Measurements from ENCODE around the gene SH3RF2. TPM values are rescaled to one million over a fixed set of nuclear protein-coding genes. Genes with fewer than 3 reads are reported as not detected.

Gene SH3RF2
- total RNA-seq, 1 donor: under 0.01 TPM

DNA sequence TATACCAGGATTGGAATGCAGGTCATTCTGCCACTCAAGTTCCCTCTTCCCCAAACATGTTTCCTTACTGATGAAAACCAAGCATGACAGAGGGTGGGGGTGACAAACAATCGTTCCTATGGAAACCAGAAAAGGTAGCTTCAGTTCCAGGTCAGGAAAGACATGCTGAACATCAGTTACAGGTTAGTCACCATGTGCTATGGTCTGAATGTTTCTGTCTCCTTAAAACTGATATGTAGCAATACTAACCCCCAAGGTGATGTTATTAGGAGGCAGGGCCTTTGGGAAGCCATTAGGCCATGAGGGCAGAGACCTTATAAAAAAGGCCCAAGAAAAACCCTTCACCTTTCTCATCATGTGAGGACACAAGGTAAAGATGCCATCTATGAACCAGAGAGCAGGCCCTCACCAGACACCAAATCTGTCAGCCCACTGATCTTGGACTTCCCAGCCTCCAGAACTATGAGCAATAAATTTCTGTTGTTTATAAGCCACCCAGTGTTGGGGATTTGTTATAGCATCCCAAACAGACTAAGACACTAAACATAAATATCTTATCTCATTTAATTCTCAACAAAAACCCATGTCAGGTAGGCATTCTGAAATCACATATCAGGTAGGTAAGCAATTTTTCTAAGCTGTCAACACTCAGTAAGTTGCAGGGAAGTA is 15.7 kb upstream of the SH3RF2 start:
- no peak for DNase-seq (ENCODE audit: low read depth in 2 of 3, low spot score in 2 of 3)

DNA sequence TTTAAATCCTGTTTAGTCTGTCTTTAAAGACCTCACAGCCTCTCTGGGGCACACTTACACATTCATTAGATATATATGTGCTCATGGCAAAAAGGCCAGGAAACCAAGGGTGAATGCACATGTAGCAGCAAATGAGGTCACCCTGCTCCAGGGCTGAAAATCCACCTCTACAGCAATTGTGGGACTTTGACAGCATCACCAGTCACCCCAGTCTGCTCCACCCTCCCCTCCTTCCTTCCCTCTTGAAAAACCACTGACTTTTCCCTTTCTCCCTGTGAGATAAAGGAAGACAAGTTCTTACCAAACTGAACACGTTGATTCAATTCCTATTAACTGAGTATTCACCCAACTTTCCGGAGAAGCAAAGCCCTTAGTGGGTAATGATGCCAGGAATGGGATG is 15.2 kb upstream of the SH3RF2 start:
- no peak for DNase-seq (ENCODE audit: low read depth in 2 of 3, low spot score in 2 of 3)

- DNase-seq (ENCODE audit: low read depth in 2 of 3, low spot score in 2 of 3): no peak
Measured at GRCh38 chr5:145922059-145922458, 14.3 kb upstream of the SH3RF2 start.

DNA sequence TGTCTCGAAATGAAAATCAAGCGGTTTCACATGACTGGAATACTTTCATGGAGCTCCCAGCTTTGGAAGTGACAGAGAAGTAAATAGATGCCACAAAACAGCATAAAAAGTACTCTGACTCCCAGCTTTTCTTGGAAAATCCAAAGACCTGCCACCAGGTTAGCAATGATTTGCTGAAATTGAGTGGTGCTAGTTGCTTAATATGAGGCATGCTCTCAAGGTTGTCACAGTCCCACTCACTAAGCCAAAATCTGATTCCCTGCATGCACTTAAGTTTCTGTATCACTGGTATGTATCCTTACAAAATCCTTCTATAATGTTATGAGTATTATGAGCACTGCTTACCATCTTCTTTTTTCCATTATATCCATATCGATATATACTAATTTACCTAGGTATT is 13.0 kb upstream of the SH3RF2 start:
- no peak for DNase-seq (ENCODE audit: low read depth in 2 of 3, low spot score in 2 of 3)

DNA sequence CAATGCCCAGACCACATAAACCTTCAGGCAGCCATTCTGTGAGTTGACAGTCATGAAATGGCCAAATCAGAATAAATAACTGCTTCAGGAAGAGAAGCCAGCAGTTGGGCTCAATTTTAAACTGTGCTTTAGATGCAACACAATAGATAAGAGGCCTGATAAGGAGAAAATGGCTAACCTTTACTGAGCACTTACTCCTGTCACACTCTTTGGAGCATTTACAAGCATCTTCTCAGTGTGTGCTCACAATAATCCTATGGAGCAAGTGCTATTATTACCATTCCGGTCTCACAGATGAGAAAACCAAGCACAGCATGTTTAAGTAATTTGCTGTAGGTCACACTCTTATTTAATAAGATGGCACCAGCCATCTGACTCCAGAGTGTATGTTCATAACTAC is 11.5 kb upstream of the SH3RF2 start:
- no peak for DNase-seq (ENCODE audit: low read depth in 2 of 3, low spot score in 2 of 3)

DNA sequence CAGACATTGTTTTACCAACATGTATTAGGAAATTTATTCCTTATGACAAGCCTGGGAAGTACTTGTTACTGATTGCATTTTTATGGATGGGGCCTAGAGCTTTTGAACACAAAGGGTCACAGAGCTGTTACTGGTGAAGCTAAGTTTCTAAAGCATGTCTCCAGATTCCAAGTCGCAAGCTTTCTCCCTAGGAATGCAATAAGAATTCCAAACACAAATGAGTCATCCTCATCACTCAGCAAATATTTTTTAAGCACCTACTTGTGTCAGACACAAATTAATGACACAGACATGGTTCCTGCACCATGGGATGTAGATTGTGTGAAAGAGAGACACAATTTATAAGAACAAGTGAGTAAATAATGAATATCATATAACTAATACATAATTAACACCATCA is 11.0 kb upstream of the SH3RF2 start:
- DNase-seq (ENCODE audit: low read depth in 2 of 3, low spot score in 2 of 3): no peak

DNA sequence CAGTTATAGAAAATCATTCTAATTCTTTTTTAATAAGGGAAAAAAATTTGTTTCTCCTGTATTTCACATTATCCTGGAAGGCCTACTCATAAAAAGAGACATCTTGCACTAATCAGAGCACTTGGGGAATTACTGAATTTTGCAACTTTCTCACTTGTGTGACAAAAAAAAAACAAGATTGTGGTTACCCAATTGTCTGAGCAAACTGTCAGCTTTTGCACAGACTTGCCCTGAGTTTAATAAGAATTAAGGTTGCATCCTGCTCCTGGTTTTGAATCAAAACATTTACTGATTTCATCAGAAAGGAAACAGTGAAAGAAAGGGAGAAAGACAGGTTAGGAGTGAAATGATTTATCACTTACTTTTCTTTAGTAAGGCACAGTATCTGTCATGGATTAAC is 10.6 kb upstream of the SH3RF2 start:
- no peak for DNase-seq (ENCODE audit: low read depth in 2 of 3, low spot score in 2 of 3)

- no peak for DNase-seq (ENCODE audit: low read depth in 2 of 3, low spot score in 2 of 3)
Measured at GRCh38 chr5:145931718-145932117, 4.7 kb upstream of the SH3RF2 start.

DNA sequence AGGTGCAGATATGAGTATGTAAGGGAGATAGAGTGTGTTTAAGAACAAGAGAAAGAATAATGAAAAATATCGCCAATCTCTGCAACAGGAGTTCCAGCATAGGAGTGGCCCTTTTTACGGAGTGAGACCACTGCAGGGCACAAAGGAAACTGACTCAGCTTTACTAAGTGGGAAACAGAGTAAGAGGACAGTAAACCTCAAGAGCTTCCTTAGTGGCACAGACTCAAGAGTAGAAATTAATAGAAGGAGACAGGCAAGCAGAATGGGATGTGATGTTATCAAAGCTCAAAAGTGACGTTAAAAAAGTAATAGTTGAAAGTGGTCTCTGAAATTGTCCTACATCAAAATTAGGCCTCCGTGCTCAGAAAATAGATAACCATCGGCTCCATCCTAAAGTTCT is 2.1 kb upstream of the SH3RF2 start:
- no peak for DNase-seq (ENCODE audit: low read depth in 2 of 3, low spot score in 2 of 3)

DNA sequence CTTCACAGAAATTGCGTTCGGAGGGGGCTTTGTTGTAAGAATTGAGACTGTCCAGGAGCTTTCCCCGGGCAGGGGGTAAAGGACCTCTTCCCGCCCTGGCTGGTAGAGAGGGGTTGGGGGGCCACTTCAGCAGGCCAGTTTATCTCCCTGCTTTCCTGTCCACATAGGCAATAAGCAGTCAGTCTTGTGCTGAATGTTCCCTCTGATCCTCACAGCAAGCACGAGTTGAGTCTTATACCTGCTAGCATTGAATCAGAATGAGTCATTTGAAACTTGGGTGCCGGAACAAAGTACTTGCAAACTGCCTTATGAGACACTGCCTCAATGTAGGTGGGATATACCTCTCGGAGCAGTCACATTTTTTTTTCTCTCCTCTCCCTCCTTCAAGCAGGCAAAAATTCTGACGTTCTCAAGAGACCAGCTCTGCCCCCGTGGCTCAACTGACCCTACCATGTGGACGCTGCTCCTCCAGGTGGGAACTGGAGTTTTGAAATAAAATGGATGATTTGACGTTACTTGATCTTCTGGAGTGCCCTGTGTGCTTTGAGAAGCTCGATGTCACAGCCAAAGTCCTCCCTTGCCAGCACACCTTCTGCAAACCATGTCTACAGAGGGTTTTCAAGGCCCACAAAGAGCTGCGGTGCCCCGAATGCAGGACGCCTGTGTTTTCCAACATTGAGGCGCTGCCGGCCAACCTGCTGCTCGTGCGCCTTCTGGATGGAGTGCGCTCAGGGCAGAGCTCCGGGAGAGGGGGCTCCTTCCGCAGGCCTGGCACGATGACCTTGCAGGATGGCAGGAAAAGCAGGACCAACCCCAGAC is 1.3 kb downstream of the SH3RF2 start:
- DNase-seq (ENCODE audit: low read depth in 2 of 3, low spot score in 2 of 3): no peak

GRCh38 chr5:145938776-145939539 is 2.6 kb downstream of the SH3RF2 start:
- DNase-seq (ENCODE audit: low read depth in 2 of 3, low spot score in 2 of 3): no peak

DNA sequence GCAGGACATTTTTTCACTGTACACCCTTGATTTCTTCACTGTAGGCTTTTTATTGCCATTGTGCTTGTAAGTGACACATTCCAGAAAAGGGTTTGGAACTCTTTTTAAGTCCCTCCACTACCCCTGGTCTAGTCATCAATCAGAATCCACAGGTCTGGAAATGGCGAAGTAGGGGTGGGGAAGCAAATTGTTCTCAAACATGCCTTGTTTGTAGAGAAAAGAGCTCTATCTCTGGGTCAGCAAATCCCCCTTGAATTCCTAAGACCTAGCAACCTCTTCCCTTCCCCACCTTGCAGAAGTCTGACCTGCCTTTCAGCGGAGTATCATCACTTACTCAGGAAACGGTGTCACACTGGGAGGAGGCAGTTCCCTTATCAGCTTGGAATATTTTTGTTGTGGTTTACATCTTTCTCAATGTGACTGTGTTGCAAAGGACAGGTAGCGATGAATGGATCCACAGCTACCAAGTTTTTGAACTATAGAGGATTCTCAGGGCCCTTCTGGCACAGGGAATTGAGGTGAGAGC is 3.2 kb downstream of the SH3RF2 start:
- no peak for DNase-seq (ENCODE audit: low read depth in 2 of 3, low spot score in 2 of 3)

DNA sequence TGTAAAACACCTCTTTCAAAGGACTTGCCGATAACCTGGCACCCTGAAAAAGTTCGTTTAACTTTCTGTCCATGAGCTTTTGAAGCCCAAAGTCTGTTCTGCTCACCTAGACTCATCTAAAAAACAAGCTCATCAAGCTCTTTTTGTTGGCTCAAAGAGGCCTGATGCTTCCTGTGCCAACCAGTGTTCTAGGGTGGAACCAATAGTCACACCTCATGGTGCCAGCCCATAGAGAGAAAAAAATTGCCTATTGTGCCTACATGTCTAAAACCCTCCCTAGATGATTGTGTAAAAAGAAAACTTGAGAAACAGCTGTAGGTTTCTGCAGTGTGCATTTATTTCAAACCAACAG is 4.7 kb downstream of the SH3RF2 start:
- DNase-seq (ENCODE audit: low read depth in 2 of 3, low spot score in 2 of 3): no peak

DNA sequence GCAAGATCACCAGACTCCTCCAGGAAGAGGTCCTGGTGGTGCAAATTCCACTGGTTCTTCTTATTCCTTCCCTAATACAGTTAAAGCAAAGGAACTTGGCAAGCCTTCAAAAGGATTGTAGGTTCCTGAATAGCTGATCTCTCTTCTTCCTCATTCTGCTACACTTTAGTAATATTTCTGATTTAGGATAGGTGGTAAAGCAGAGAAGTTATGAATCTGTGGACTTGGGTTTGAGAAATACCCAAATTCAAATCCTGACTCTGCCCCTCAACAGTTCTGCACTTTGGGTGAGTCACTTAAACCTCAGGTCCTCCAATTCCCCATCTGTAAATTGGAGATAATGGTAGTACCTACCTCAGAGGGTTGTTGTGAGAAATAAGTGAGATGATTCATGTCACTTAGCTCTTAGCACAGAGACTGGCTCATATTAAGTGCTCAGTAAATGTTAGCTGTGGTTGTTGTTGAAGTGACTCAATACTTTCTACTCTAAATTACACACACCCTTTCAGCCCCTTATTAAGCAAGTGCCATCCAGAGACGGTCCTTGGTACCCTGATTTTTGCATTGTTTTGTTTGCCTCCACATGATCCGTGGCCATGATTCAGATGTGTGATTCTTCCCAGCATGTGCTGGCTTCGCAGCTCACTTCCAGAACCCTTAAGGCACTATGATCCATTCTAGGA is 5.2 kb downstream of the SH3RF2 start:
- DNase-seq (ENCODE audit: low read depth in 2 of 3, low spot score in 2 of 3): no peak

DNA sequence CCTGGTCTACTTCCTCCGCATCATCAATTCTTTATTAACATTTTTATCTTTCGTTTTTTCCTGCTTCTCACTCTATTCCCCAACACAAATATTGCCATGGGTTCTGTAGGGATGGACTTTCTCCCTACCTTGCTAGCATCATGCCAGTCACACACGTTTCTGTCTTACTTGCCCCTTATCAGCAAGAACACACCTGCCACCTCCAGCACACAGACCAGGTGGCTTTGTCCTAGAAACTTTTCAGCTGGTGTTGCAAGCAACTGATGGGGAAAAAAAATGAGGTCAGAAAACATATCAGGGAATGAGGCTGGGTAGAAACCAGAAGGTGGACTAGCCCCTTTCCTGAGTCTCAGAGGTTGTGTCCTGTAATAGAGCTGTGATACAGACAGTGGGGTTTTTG is 5.8 kb downstream of the SH3RF2 start:
- no peak for DNase-seq (ENCODE audit: low read depth in 2 of 3, low spot score in 2 of 3)

- DNase-seq (ENCODE audit: low read depth in 2 of 3, low spot score in 2 of 3): no peak
Measured at GRCh38 chr5:145942749-145943148, 6.4 kb downstream of the SH3RF2 start.

DNA sequence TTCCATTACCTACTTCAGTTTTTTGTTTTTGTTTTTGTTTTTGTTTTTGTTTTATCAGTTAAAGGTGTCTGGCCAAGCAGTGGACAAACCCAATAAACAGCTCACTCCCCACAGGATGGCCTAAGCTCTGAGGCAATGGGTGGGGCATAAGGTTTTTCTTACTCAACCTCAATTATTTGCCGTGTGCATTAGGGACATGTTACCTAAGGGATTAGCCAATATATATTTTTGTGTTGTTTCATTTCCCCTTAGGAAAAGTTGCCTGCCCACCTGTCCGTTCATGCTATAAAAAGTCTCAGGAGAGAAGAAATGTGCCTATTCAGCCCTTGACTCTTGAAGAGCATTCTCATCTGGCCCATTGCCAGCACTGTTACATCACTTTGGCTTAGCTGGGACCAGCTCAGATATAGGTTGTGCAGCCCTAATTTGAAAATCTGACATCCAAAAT is 7.3 kb downstream of the SH3RF2 start:
- peak in 1 of 3 donors; percentile 32 for DNase-seq (ENCODE audit: low read depth in 2 of 3, low spot score in 2 of 3)

- DNase-seq (ENCODE audit: low read depth in 2 of 3, low spot score in 2 of 3): no peak
Measured at GRCh38 chr5:145944328-145944727, 8.0 kb downstream of the SH3RF2 start.

DNA sequence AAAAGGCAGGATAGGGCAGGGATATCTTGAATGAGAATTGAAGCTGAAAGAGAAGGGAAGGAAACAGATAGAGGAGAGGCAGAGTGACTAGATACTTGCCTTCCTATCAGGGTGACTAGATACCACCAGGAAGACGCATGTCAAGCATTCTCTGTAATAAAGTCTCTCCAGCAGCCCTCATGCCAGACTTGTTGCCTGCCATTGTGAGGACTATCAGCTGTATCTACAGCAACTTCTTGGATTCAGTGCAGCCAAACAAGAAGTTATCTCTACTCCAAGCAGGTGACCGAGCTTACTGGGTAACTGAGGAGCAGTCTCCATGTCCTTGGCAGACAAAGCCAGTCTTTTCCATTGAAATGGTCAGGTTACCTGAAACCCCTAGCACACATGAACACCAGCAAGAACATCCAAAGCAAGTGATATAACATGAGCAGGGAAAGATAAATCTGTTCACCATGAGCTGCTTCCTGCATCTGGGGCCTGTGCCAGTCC is 9.3 kb downstream of the SH3RF2 start:
- DNase-seq (ENCODE audit: low read depth in 2 of 3, low spot score in 2 of 3): no peak

- no peak for DNase-seq (ENCODE audit: low read depth in 2 of 3, low spot score in 2 of 3)
Measured at GRCh38 chr5:145946112-145946861, 9.9 kb downstream of the SH3RF2 start.
